Mucosa of rectum (tissue), 2 donors: ENCODE results near the gene HS3ST6.
"Not testable (repeated sequence)": the region's sequence is repeated elsewhere in the genome, so short reads cannot be mapped to it uniquely, and the experiment has no call there.

ENCODE experiments used
- H3K27ac ChIP-seq, 2 donors: one replicate each; pipeline ENCODE4 v1.7.0; 2013; ENCODE audit warnings: inconsistent platforms in 2 of 2, low read depth in 2 of 2, low read length in 2 of 2
- H3K27me3 ChIP-seq, 2 donors: one replicate each; pipeline ENCODE4 v1.7.0; 2013; ENCODE audit warnings: low read length in 2 of 2; ENCODE audit not compliant: control insufficient read depth in 2 of 2, insufficient read depth in 2 of 2
- H3K36me3 ChIP-seq, 2 donors: one replicate each; pipeline ENCODE4 v1.7.0; 2013; ENCODE audit warnings: low read length in 2 of 2; ENCODE audit not compliant: control insufficient read depth in 2 of 2, insufficient read depth in 2 of 2
- H3K4me1 ChIP-seq, 2 donors: one replicate each; pipeline ENCODE4 v1.7.0; 2013; ENCODE audit warnings: low read length in 2 of 2, mild to moderate bottlenecking in 1 of 2; ENCODE audit not compliant: control insufficient read depth in 2 of 2, insufficient read depth in 2 of 2
- H3K4me3 ChIP-seq, 2 donors: one replicate each; pipeline ENCODE4 v1.7.0; 2013; ENCODE audit warnings: low read length in 2 of 2
- H3K9ac ChIP-seq, 2 donors: one replicate each; pipeline ENCODE4 v1.7.0; 2013; ENCODE audit warnings: low read length in 2 of 2, low read depth in 1 of 2, mild to moderate bottlenecking in 1 of 2
- H3K9me3 ChIP-seq, 2 donors: one replicate each; pipeline ENCODE4 v1.7.0; 2013; ENCODE audit warnings: low read length in 2 of 2; ENCODE audit not compliant: control insufficient read depth in 2 of 2
- donor health status: healthy.
- donor health status: Normal muscosa, but diverticular disease.

Gene HS3ST6

GRCh38 chr16:1939833-1940232, 21.6 kb upstream of the HS3ST6 start:
- peak overlapping the region; percentile 48 to 77 for H3K27ac ChIP-seq
- not testable (repeated sequence) for H3K4me3 ChIP-seq, H3K27me3 ChIP-seq, H3K9ac ChIP-seq, H3K9me3 ChIP-seq
- H3K4me1 ChIP-seq: peaks cover 28 to 37% of the 10 kb centered on the region in 2 donors
- H3K36me3 ChIP-seq: peaks cover 10 to 24% of the 10 kb centered on the region in 2 donors

GRCh38 chr16:1938910-1939309, 20.7 kb upstream of the HS3ST6 start:
- H3K4me1 ChIP-seq: peaks cover 28 to 35% of the 10 kb centered on the region in 2 donors
- H3K9me3 ChIP-seq: no peaks in the 10 kb centered on the region
- H3K27me3 ChIP-seq: no peaks in the 10 kb centered on the region
- H3K4me3 ChIP-seq: no peak overlapping the region
- peak overlapping the region in 1 of 2 donors; percentile 9 for H3K27ac ChIP-seq
- peaks cover 10 to 24% of the 10 kb centered on the region in 2 donors for H3K36me3 ChIP-seq
- no peak overlapping the region for H3K9ac ChIP-seq

GRCh38 chr16:1938316-1938715, 20.1 kb upstream of the HS3ST6 start:
- Histone ChIP-seq H3K9ac (no peak overlapping the region), H3K4me1 (peaks cover 28 to 31% of the 10 kb centered on the region in 2 donors), H3K27ac (peak overlapping the region in 1 of 2 donors; percentile 9), H3K4me3 (no peak overlapping the region), H3K27me3 (no peaks in the 10 kb centered on the region), H3K9me3 (no peaks in the 10 kb centered on the region), H3K36me3 (peaks cover 10 to 24% of the 10 kb centered on the region in 2 donors)

- Histone ChIP-seq H3K4me1 (peaks cover 19 to 27% of the 10 kb centered on the region in 2 donors), H3K27ac (no peak overlapping the region), H3K4me3 (no peak overlapping the region), H3K9ac (no peak overlapping the region), H3K36me3 (peaks cover 10 to 24% of the 10 kb centered on the region in 2 donors), H3K27me3 (no peaks in the 10 kb centered on the region), H3K9me3 (no peaks in the 10 kb centered on the region)
Measured at GRCh38 chr16:1936945-1937479, 18.8 kb upstream of the HS3ST6 start.

- Histone ChIP-seq H3K27me3 (no peaks in the 10 kb centered on the region), H3K4me1 (peaks cover 2 to 4% of the 10 kb centered on the region in 2 donors), H3K4me3 (no peak overlapping the region), H3K36me3 (peaks cover 2 to 8% of the 10 kb centered on the region in 2 donors), H3K27ac (no peak overlapping the region), H3K9me3 (no peaks in the 10 kb centered on the region), H3K9ac (no peak overlapping the region)
Measured at GRCh38 chr16:1933097-1933661, 15.0 kb upstream of the HS3ST6 start.

- Histone ChIP-seq H3K36me3 (peaks cover 0 to 6% of the 10 kb centered on the region in 2 donors), H3K4me3 (no peak overlapping the region), H3K27me3 (no peaks in the 10 kb centered on the region), H3K4me1 (peaks cover 2 to 4% of the 10 kb centered on the region in 2 donors), H3K27ac (no peak overlapping the region), H3K9me3 (no peaks in the 10 kb centered on the region), H3K9ac (no peak overlapping the region)
Measured at GRCh38 chr16:1932050-1933028, 14.1 kb upstream of the HS3ST6 start.

GRCh38 chr16:1930338-1930720, 12.1 kb upstream of the HS3ST6 start:
- H3K4me3 ChIP-seq: no peak overlapping the region
- H3K27me3 ChIP-seq: no peaks in the 10 kb centered on the region
- H3K36me3 ChIP-seq: no peaks in the 10 kb centered on the region
- no peaks in the 10 kb centered on the region for H3K9me3 ChIP-seq
- H3K27ac ChIP-seq: no peak overlapping the region
- H3K9ac ChIP-seq: no peak overlapping the region
- H3K4me1 ChIP-seq: peaks cover 2 to 4% of the 10 kb centered on the region in 2 donors

GRCh38 chr16:1929578-1930337, 11.5 kb upstream of the HS3ST6 start:
- H3K9me3 ChIP-seq: no peaks in the 10 kb centered on the region
- H3K36me3 ChIP-seq: no peaks in the 10 kb centered on the region
- H3K4me3 ChIP-seq: peak overlapping the region; percentile 61 to 62
- H3K27me3 ChIP-seq: no peaks in the 10 kb centered on the region
- H3K27ac ChIP-seq: peak overlapping the region; percentile 50 to 67
- H3K9ac ChIP-seq: peak overlapping the region in 1 of 2 donors; percentile 48
- H3K4me1 ChIP-seq: peaks cover 2 to 4% of the 10 kb centered on the region in 2 donors

GRCh38 chr16:1929105-1929504, 10.9 kb upstream of the HS3ST6 start:
- Histone ChIP-seq H3K4me1 (peaks cover 2 to 5% of the 10 kb centered on the region in 2 donors), H3K9me3 (no peaks in the 10 kb centered on the region), H3K4me3 (peak overlapping the region; percentile 61 to 62), H3K27me3 (no peaks in the 10 kb centered on the region), H3K27ac (peak overlapping the region; percentile 50 to 67), H3K9ac (peak overlapping the region; percentile 44 to 48), H3K36me3 (no peaks in the 10 kb centered on the region)
